ENCODE data around the gene KIF21A. TPM values are rescaled to one million over a fixed set of nuclear protein-coding genes. Genes with fewer than 3 reads are reported as not detected.

Gene KIF21A
- total and polyA plus RNA-seq, 2 of the 13 experiments (the other 11 are each of a cell fraction or from before 2014, with no cell fraction given), result 20.6 to 39.7 TPM

DNA sequence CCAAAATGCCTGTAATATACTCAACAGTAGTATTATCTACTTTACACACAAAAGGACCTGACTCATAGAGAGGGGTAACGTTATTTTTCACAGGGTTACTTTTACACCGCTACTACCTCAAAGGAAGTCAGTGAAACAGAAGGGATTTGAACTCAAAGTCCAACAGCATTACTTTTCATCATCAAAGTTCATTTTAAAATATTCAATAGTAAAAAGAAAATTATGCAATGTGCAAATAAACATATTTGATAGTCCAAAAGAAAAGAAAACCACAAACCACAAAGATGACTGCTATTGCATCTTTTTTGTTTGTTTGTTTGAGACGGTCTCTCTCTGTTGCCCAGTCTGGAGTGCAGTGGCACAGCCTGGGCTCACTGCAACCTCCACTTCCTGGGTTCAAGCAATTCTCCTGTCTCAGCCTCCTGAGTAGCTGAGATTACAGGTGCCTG, 15.5 kb downstream of the KIF21A start (continued):
- TF ChIP-seq THAP9 (CRISPR knock-in tag; IDR thresholded peaks at IDR 0.05; ENCODE audit: borderline replicate concordance) (no peak), ASH2L (IDR thresholded peaks at IDR 0.05; ENCODE audit: insufficient read length, low read depth, low read length) (peak; percentile 26), MYNN (CRISPR knock-in tag; IDR thresholded peaks at IDR 0.05; ENCODE audit: low read depth) (no peak), ZNF75D (CRISPR knock-in tag; IDR thresholded peaks at IDR 0.05; ENCODE audit: borderline replicate concordance) (no peak), ZNF598 (CRISPR knock-in tag; IDR thresholded peaks at IDR 0.05; ENCODE audit: borderline replicate concordance) (no peak), ZNF512 (CRISPR knock-in tag; IDR thresholded peaks at IDR 0.05) (no peak), MIER3 (CRISPR knock-in tag; IDR thresholded peaks at IDR 0.05; ENCODE audit: borderline replicate concordance) (peak; percentile 17; the same call in 1 of the 2 replicates), NFE2L2 (IDR thresholded peaks at IDR 0.05; ENCODE audit: low read length) (no peak), SAP130 (CRISPR knock-in tag; IDR thresholded peaks at IDR 0.05; ENCODE audit: low read depth) (peak; percentile 49), EZH2 (conservative IDR thresholded peaks at IDR 0.05; ENCODE audit: low read depth, low read length) (no peak), SP5 (CRISPR knock-in tag; IDR thresholded peaks at IDR 0.05; ENCODE audit: borderline replicate concordance, low read depth) (no peak), HNF4G (IDR thresholded peaks at IDR 0.05; ENCODE audit: borderline replicate concordance, low read depth, low read length) (peak; percentile 16; the same call in 1 of the 2 replicates), HNF4G (CRISPR knock-in tag; IDR thresholded peaks at IDR 0.05; ENCODE audit: borderline replicate concordance, low read depth) (no peak), SPEN (CRISPR knock-in tag; IDR thresholded peaks at IDR 0.05; ENCODE audit: low read depth) (no peak), ZNF790 (CRISPR knock-in tag; IDR thresholded peaks at IDR 0.05; ENCODE audit: borderline replicate concordance) (no peak), GABPB1 (CRISPR knock-in tag; IDR thresholded peaks at IDR 0.05) (0 out of 2 replicates have a peak, but pooled peaks have one; percentile 23), MED8 (CRISPR knock-in tag; IDR thresholded peaks at IDR 0.05; ENCODE audit: insufficient replicate concordance) (no peak), NFYC (CRISPR knock-in tag; IDR thresholded peaks at IDR 0.05) (no peak), ZMYM4 (CRISPR knock-in tag; IDR thresholded peaks at IDR 0.05) (no peak), ZFP91 (CRISPR knock-in tag; IDR thresholded peaks at IDR 0.05; ENCODE audit: borderline replicate concordance) (no peak), ZNF234 (CRISPR knock-in tag; conservative IDR thresholded peaks at IDR 0.05) (no peak), TCF7L2 (IDR thresholded peaks at IDR 0.05; ENCODE audit: low read depth, low read length) (no peak), ARNT (IDR thresholded peaks at IDR 0.05) (no peak), ZNF225 (CRISPR knock-in tag; IDR thresholded peaks at IDR 0.05) (no peak)
- TF ChIP-seq, protein P1, sequence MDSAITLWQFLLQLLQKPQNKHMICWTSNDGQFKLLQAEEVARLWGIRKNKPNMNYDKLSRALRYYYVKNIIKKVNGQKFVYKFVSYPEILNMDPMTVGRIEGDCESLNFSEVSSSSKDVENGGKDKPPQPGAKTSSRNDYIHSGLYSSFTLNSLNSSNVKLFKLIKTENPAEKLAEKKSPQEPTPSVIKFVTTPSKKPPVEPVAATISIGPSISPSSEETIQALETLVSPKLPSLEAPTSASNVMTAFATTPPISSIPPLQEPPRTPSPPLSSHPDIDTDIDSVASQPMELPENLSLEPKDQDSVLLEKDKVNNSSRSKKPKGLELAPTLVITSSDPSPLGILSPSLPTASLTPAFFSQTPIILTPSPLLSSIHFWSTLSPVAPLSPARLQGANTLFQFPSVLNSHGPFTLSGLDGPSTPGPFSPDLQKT (CRISPR knock-in tag; IDR thresholded peaks at IDR 0.05; ENCODE audit: borderline replicate concordance), result no peak
